Ishikawa (cell line): ENCODE data around the gene CYP1B1.

Source experiments
- CEBPB ChIP-seq: IDR thresholded peaks from 2 replicates; pipeline ENCODE4 v1.6.1; 2012
- EP300 ChIP-seq: IDR thresholded peaks from 2 replicates; pipeline ENCODE4 v1.6.1; 2012; ENCODE audit warnings: borderline replicate concordance
- RAD21 ChIP-seq: IDR thresholded peaks from 2 replicates; pipeline ENCODE4 v1.6.1; 2012; ENCODE audit warnings: low read depth
- TCF12 ChIP-seq: IDR thresholded peaks from 2 replicates; pipeline ENCODE4 v1.6.1; 2012; ENCODE audit warnings: low read depth
- TF ChIP-seq, protein P1 (sequence below): IDR thresholded peaks from 2 replicates; pipeline ENCODE4 v1.6.1; 2012; ENCODE audit warnings: low read depth, mild to moderate bottlenecking

DNA sequence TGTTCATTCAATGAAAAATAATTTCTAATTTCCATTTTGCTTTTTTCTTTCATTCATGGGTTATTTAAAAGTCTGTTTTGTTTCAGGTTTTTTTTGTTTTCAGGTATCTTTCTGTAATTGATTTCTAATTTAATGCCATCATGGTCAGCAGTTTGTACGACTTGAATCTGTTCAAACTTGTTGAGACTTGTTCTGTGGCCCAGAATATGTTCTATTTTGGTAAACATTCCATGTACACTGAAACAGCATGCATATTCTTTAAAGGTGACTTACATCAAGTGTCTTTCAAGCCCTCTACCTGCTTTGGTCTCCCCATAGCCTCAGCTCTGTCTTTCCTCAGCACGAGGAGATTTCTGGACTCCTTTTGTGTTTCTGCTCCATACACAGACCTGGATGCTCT is 49.1 kb downstream of the CYP1B1 start:
- TF ChIP-seq CEBPB (no peak), EP300 (no peak), TCF12 (no peak), RAD21 (no peak)
- TF ChIP-seq, protein P1, sequence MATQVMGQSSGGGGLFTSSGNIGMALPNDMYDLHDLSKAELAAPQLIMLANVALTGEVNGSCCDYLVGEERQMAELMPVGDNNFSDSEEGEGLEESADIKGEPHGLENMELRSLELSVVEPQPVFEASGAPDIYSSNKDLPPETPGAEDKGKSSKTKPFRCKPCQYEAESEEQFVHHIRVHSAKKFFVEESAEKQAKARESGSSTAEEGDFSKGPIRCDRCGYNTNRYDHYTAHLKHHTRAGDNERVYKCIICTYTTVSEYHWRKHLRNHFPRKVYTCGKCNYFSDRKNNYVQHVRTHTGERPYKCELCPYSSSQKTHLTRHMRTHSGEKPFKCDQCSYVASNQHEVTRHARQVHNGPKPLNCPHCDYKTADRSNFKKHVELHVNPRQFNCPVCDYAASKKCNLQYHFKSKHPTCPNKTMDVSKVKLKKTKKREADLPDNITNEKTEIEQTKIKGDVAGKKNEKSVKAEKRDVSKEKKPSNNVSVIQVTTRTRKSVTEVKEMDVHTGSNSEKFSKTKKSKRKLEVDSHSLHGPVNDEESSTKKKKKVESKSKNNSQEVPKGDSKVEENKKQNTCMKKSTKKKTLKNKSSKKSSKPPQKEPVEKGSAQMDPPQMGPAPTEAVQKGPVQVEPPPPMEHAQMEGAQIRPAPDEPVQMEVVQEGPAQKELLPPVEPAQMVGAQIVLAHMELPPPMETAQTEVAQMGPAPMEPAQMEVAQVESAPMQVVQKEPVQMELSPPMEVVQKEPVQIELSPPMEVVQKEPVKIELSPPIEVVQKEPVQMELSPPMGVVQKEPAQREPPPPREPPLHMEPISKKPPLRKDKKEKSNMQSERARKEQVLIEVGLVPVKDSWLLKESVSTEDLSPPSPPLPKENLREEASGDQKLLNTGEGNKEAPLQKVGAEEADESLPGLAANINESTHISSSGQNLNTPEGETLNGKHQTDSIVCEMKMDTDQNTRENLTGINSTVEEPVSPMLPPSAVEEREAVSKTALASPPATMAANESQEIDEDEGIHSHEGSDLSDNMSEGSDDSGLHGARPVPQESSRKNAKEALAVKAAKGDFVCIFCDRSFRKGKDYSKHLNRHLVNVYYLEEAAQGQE: no peak
